Right lobe of liver (tissue), 4 donors: ENCODE data around the gene CLEC18A.

Experiments
- CTCF ChIP-seq, 4 donors: fragments of 200-600 bp in 3 of 4; fragments of 450-650 bp in 1 of 4; IDR thresholded peaks; one replicate each; pipeline versions ENCODE4 v1.5.1 to v1.8.0; 2016 to 2022; ENCODE audit warnings: antibody characterized with exemption in 4 of 4, mild to moderate bottlenecking in 2 of 4
- POLR2A ChIP-seq: fragments of 450-650 bp; IDR thresholded peaks from one replicate; pipeline ENCODE4 v1.6.1; 2017; ENCODE audit warnings: antibody characterized with exemption, mild to moderate bottlenecking
- donor health status: DM: no; HTN: no; CAD: no.
- donor health status: DM: no; HTN: no; CAD: no.
- donor health status: DM: no; HTN: yes; CAD: no.

GRCh38 chr16:69909760-69910159 is 41.4 kb upstream of the CLEC18A start:
- TF ChIP-seq CTCF (IDR thresholded peaks at IDR 0.05) = no peak
- TF ChIP-seq POLR2A = no peak
